Activated B cell treated with CpG ODN at 0.5 μM for 24 hours (primary cell): ENCODE data around the gene NCKAP5. TPM values are rescaled to one million over a fixed set of nuclear protein-coding genes. Genes with fewer than 3 reads are reported as not detected.

Experiments
- ATAC-seq: fragments of 200-7000 bp; cut with Tn5 transposase; one replicate; pipeline ENCODE4 v1.10.0; 2021; ENCODE audit warnings: low read depth, mild to moderate bottlenecking, moderate library complexity
- CTCF ChIA-PET: fragments of 350-600 bp; sonication (Branson Sonifier 250); formaldehyde crosslinking; loops from one replicate; lab custom pipeline; 2021; ENCODE audit warnings: antibody characterized with exemption; lab: Charles Lee
- POLR2A ChIA-PET: fragments of 350-600 bp; sonication (Branson Sonifier 250); formaldehyde crosslinking; loops from one replicate; lab custom pipeline; 2021; ENCODE audit warnings: antibody characterized with exemption; lab: Charles Lee
- DNase-seq: peaks from one replicate; pipeline ENCODE4 v3.0.0; 2022
- H3K27ac Mint-ChIP-seq: one replicate; pipeline ENCODE4 v1.8.0; 2020; ENCODE audit warnings: mixed read lengths
- H3K27me3 Mint-ChIP-seq: one replicate; pipeline ENCODE4 v1.8.0; 2021; ENCODE audit warnings: mixed read lengths
- H3K36me3 Mint-ChIP-seq: one replicate; pipeline ENCODE4 v1.8.0; 2021; ENCODE audit warnings: low read depth, mixed read lengths
- H3K4me1 Mint-ChIP-seq: one replicate; pipeline ENCODE4 v1.8.0; 2021; ENCODE audit warnings: mixed read lengths
- H3K4me3 Mint-ChIP-seq: one replicate; pipeline ENCODE4 v1.8.0; 2020; ENCODE audit warnings: mild to moderate bottlenecking, mixed read lengths
- H3K9me3 Mint-ChIP-seq: one replicate; pipeline ENCODE4 v1.8.0; 2020; ENCODE audit warnings: mixed read lengths
- intact Hi-C: fragments of 100-400 bp; cut with micrococcal nuclease; formaldehyde crosslinking; loops from one replicate; pipeline ENCODE4 v1.15.1; 2024
- total RNA-seq: library from RNA; stranded (reverse); gene quantifications from 2 replicates; pipeline ENCODE4 v1.2.3, GENCODE V29; 2022
- TF ChIP-seq, protein P1 (sequence below): fragments of 200-600 bp; IDR thresholded peaks from one replicate; pipeline ENCODE4 v1.8.0; 2022; ENCODE audit warnings: antibody characterized with exemption, mild to moderate bottlenecking

The NCKAP5 gene
- total RNA-seq, 1 donor from 2014 or later, result not detected

DNA sequence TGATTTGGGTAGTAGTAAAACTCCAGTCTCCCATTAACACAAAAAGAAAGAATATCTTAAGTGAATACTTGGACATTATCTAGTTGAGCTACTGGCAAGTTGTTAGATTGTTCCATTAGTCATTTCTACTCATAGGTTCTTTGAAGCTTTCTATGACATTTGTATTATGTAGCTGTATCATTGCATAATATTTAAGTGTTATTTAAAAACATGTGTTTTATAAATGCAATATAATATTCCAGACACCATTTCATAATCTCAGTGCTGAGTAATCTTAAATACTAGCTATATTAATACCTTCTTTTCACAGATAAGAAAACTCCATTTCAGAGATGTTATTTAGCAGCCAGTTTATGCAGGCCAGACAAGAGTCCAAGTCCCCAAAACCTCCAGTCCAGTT is 271.9 kb downstream of the NCKAP5 start:
- POLR2A ChIA-PET, result no interaction called here
- intact Hi-C loops, result no loop called here
- CTCF ChIA-PET, result no interaction called here
- no peaks in the 10 kb centered on the region for H3K9me3 Mint-ChIP-seq
- no peak overlapping the region for H3K4me3 Mint-ChIP-seq
- no peaks in the 10 kb centered on the region for H3K36me3 Mint-ChIP-seq
- ATAC-seq (no peak), DNase-seq (no peak)
- no peak overlapping the region for H3K27ac Mint-ChIP-seq
- H3K27me3 Mint-ChIP-seq, result no peaks in the 10 kb centered on the region
- no peaks in the 10 kb centered on the region for H3K4me1 Mint-ChIP-seq
- TF ChIP-seq, protein P1, sequence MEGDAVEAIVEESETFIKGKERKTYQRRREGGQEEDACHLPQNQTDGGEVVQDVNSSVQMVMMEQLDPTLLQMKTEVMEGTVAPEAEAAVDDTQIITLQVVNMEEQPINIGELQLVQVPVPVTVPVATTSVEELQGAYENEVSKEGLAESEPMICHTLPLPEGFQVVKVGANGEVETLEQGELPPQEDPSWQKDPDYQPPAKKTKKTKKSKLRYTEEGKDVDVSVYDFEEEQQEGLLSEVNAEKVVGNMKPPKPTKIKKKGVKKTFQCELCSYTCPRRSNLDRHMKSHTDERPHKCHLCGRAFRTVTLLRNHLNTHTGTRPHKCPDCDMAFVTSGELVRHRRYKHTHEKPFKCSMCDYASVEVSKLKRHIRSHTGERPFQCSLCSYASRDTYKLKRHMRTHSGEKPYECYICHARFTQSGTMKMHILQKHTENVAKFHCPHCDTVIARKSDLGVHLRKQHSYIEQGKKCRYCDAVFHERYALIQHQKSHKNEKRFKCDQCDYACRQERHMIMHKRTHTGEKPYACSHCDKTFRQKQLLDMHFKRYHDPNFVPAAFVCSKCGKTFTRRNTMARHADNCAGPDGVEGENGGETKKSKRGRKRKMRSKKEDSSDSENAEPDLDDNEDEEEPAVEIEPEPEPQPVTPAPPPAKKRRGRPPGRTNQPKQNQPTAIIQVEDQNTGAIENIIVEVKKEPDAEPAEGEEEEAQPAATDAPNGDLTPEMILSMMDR, result no peak

DNA sequence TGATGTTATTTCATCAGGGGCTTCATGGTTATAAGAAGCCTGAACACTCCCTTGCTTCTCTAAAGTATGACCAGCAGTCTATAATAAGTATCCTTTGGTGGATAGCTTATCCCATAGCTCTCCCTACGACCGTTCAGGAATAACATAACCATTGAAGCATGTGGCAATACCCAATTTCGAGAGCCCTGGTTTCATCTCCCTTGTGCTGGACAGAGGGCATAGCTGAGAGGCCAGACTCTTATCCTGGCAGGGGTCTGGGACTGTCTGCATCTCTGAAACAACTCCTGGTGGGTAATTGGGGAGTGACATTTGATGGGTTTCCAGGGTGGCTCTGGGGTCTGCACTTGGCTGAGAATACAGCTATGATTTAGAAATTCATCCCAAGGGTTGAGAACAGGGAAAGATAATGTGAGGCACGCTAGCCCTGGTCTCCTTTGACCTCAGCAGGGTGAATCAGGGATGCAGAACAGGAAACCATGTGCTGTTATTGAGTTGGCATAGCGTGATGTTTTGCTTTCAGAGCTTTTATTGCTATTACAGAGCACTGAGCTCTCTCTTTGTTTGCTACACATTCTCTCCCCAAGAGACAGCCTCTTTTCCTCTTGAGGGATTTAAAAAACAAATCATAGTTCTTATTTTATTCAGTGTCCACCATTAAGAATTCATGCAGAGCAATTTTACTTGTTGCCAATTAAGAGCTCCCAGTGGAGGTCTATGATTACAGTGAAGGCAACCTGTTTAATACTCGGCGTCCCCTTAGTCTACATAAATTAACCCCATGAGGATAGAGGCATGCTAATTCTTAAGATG is 274.5 kb downstream of the NCKAP5 start:
- H3K4me3 Mint-ChIP-seq, result no peak overlapping the region
- CTCF ChIA-PET, result no interaction called here
- no peak for ATAC-seq
- no peaks in the 10 kb centered on the region for H3K27me3 Mint-ChIP-seq
- H3K4me1 Mint-ChIP-seq, result no peaks in the 10 kb centered on the region
- POLR2A ChIA-PET, result no interaction called here
- intact Hi-C loops, result no loop called here
- no peak overlapping the region for H3K27ac Mint-ChIP-seq
- H3K36me3 Mint-ChIP-seq, result no peaks in the 10 kb centered on the region
- H3K9me3 Mint-ChIP-seq, result no peaks in the 10 kb centered on the region
- TF ChIP-seq, protein P1, result no peak
- DNase-seq, result no peak

DNA sequence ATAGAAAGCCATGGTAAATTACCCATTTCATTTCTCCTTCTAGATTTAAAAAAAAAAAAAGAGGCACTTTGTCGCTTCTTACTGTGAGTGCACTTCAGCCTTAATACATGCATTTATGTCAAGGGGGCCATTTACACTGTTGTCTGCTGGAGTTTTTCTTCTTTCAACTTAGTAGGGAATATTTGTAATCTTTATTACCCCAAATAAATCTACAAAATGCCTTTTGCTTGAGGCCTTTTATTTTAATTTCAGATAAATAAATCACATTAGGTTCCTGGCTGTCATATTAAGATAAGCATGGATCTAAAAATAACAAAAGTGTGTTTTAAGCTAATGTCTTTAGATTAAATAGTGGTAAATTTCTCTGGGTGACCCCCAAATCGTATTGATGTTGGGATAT is 276.0 kb downstream of the NCKAP5 start:
- Mint-ChIP-seq H3K27me3 (no peaks in the 10 kb centered on the region), H3K9me3 (no peaks in the 10 kb centered on the region), H3K27ac (no peak overlapping the region), H3K36me3 (no peaks in the 10 kb centered on the region), H3K4me3 (no peak overlapping the region), H3K4me1 (no peaks in the 10 kb centered on the region)
- ChIA-PET POLR2A (no interaction called here), CTCF (no interaction called here)
- TF ChIP-seq, protein P1, result no peak
- DNase-seq (no peak), ATAC-seq (no peak)
- intact Hi-C loops, result no loop called here

DNA sequence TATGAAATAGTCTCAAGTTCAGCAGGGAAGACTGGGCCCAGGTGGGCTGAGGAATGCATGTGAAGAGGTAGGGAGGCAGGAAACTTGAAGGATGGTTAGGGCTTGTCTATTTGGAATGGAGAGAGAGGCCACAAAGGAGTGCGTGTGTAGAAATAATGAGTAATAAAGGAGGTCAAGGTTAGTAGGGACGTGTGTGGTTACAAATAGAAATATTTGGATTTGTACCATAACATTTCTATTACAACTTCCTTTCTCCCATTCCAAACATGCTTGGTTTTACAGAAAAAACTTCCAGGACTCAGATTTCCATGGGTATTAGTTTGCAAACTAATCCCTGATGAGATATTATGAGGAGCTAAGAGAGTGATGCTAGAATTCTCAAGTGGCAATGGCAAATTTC is 280.6 kb downstream of the NCKAP5 start:
- H3K9me3 Mint-ChIP-seq, result no peaks in the 10 kb centered on the region
- no peak overlapping the region for H3K4me3 Mint-ChIP-seq
- ATAC-seq, result no peak
- ChIA-PET POLR2A (no interaction called here), CTCF (no interaction called here)
- no peak for DNase-seq
- H3K36me3 Mint-ChIP-seq, result no peaks in the 10 kb centered on the region
- no peaks in the 10 kb centered on the region for H3K27me3 Mint-ChIP-seq
- TF ChIP-seq, protein P1, result no peak
- H3K27ac Mint-ChIP-seq, result no peak overlapping the region
- H3K4me1 Mint-ChIP-seq, result no peaks in the 10 kb centered on the region
- intact Hi-C loops, result no loop called here

DNA sequence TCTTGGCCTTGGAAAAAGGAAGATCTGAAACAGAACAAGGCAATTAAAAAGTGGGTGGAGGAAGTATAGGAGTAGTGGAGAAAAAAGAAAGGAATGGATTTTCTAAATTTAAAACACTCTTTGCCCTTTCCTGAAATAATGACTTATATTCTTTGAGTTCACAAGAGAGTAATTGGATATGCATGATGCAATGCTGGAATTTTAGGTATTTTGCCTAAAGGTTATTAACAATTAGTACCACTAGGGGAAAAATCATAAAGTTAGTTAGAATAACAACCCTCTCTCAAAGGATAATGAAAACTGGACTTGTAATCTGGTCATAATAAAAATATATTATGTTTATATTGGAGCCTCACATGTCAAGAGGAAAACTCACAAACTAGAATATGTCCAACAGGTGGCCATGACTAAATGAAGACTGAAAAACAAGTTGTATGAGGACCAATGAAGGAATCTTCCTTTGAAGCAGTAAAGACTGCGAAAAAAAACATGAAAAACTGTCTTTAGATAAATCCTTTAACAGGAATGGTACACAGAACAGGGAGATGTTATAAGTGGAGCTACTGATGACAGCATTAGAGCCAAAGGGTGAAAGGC is 281.8 kb downstream of the NCKAP5 start:
- DNase-seq (no peak), ATAC-seq (no peak)
- intact Hi-C loops, result no loop called here
- no peaks in the 10 kb centered on the region for H3K9me3 Mint-ChIP-seq
- no peaks in the 10 kb centered on the region for H3K4me1 Mint-ChIP-seq
- H3K36me3 Mint-ChIP-seq, result no peaks in the 10 kb centered on the region
- H3K27ac Mint-ChIP-seq, result no peak overlapping the region
- ChIA-PET POLR2A (no interaction called here), CTCF (no interaction called here)
- H3K4me3 Mint-ChIP-seq, result no peak overlapping the region
- TF ChIP-seq, protein P1, result no peak
- no peaks in the 10 kb centered on the region for H3K27me3 Mint-ChIP-seq
